GM12878 (cell line): Measurements from ENCODE around the gene LARGE1. TPM values are rescaled to one million over a fixed set of nuclear protein-coding genes. Genes with fewer than 3 reads are reported as not detected.

Experiments
- ATAC-seq: fragments of 200-7000 bp; cut with Tn5 transposase; 3 replicates; pipeline ENCODE4 v1.9.1; 2020; ENCODE audit warnings: mild to moderate bottlenecking, moderate library complexity
- BruUV-seq: library from RNA; stranded (reverse); fragments of 400-500 nt; replicated peaks from 2 replicates; lab custom pipeline; 2021; lab: Mats Ljungman, UMichigan
- CTCF ChIA-PET: fragments of 300-600 bp; sonication (Branson Sonifier 250); formaldehyde crosslinking; extraction: SDS; loops from one replicate; lab custom pipeline; 2021; ENCODE audit warnings: inconsistent platforms; lab: Yijun Ruan, JAX
- POLR2A ChIA-PET: fragments of 350-600 bp; formaldehyde crosslinking; extraction: SDS; loops from one replicate; lab custom pipeline; 2021; ENCODE audit warnings: inconsistent platforms; lab: Charles Lee
- RAD21 ChIA-PET: fragments of 300-600 bp; sonication (Branson Sonifier 250); formaldehyde crosslinking; loops from one replicate; lab custom pipeline; 2023; ENCODE audit warnings: antibody characterized with exemption; ENCODE audit not compliant: unreplicated experiment; lab: Charles Lee
- SMC1A ChIA-PET: fragments of 300-600 bp; sonication (Branson Sonifier 250); formaldehyde crosslinking; loops from one replicate; lab custom pipeline; 2023; ENCODE audit not compliant: unreplicated experiment, uncharacterized antibody; lab: Charles Lee
- DNase-seq: peaks from one replicate; pipeline ENCODE4 v3.0.0-alpha.2; 2011; ENCODE audit warnings: low read depth, low spot score
- FAIRE-seq: peaks from 3 replicates; lab custom pipeline; 2011; peaks lifted over from hg19 to GRCh38; lab: Jason Lieb, UNC
- H2AFZ ChIP-seq: 2 replicates; pipeline ENCODE4 v1.6.0; 2011; ENCODE audit warnings: low read depth, low read length, control low read depth; ENCODE audit not compliant: control insufficient read depth
- H3K27ac ChIP-seq: 2 replicates; pipeline ENCODE4 v1.5.1; 2011; ENCODE audit warnings: control low read depth; ENCODE audit not compliant: control insufficient read depth, insufficient read depth
- H3K27me3 ChIP-seq, 2 experiments: replicated peaks in 1 of 2; 2 replicates each; pipeline versions ENCODE4 v1.6.0 to v1.6.1; 2011; ENCODE audit warnings: low read length in 1 of 2; ENCODE audit not compliant: control insufficient read depth in 2 of 2, insufficient read depth in 2 of 2
- H3K36me3 ChIP-seq, 2 experiments: 2 replicates each; pipeline ENCODE4 v1.5.1; 2011; ENCODE audit warnings: low read length in 1 of 2; ENCODE audit not compliant: control insufficient read depth in 2 of 2, insufficient read depth in 2 of 2
- H3K4me1 ChIP-seq: 2 replicates; pipeline ENCODE4 v1.6.1; 2011; ENCODE audit warnings: mild to moderate bottlenecking, low read length, moderate library complexity, mixed read lengths; ENCODE audit not compliant: control insufficient read depth, insufficient read depth
- H3K4me2 ChIP-seq: 2 replicates; pipeline ENCODE4 v1.6.0; 2011; ENCODE audit warnings: control low read depth; ENCODE audit not compliant: control insufficient read depth, insufficient read depth
- H3K4me3 ChIP-seq: fragments of 200-600 bp; sonication (generic); 2 replicates; pipeline ENCODE4 v1.5.1; 2016
- H3K79me2 ChIP-seq: 2 replicates; pipeline ENCODE4 v1.6.0; 2011; ENCODE audit warnings: low read length; ENCODE audit not compliant: control insufficient read depth, insufficient read depth
- H3K9ac ChIP-seq: 2 replicates; pipeline ENCODE4 v1.8.0; 2011; ENCODE audit warnings: low read length, control low read depth, mixed read lengths; ENCODE audit not compliant: control insufficient read depth, insufficient read depth
- H3K9me3 ChIP-seq: replicated peaks from 3 replicates; pipeline ENCODE4 v1.5.1; 2011; ENCODE audit warnings: mild to moderate bottlenecking, low read length; ENCODE audit not compliant: control insufficient read depth, insufficient read depth
- H4K20me1 ChIP-seq: 2 replicates; pipeline ENCODE4 v1.6.0; 2011; ENCODE audit not compliant: control insufficient read depth, insufficient read depth
- BCL11A ChIP-seq: IDR thresholded peaks from 2 replicates; pipeline ENCODE4 v1.6.1; 2011; ENCODE audit warnings: low read depth, low read length
- BHLHE40 ChIP-seq, 2 experiments: fragments of 450-650 bp in 1 of 2; IDR thresholded peaks; 2 replicates each; pipeline ENCODE4 v1.6.1; 2011 to 2017; ENCODE audit warnings: low read depth in 2 of 2, borderline replicate concordance in 1 of 2, improper control_type of control experiment in 1 of 2, low read length in 1 of 2, mild to moderate bottlenecking in 1 of 2
- CBFB ChIP-seq: IDR thresholded peaks from 2 replicates; pipeline ENCODE4 v1.6.1; 2016; ENCODE audit warnings: antibody characterized with exemption, low read depth
- DPF2 ChIP-seq: fragments of 450-650 bp; IDR thresholded peaks from 2 replicates; pipeline ENCODE4 v1.6.1; 2017; ENCODE audit warnings: mild to moderate bottlenecking
- EED ChIP-seq: sonication (generic); IDR thresholded peaks from 2 replicates; pipeline ENCODE4 v1.6.1; 2016; ENCODE audit warnings: antibody characterized with exemption, low read depth
- GATAD2B ChIP-seq: fragments of 450-650 bp; conservative IDR thresholded peaks from 2 replicates; pipeline ENCODE4 v1.6.1; 2017; ENCODE audit warnings: low read depth, mild to moderate bottlenecking, moderate library complexity
- HDGF ChIP-seq: fragments of 450-650 bp; IDR thresholded peaks from 2 replicates; pipeline ENCODE4 v1.6.1; 2016; ENCODE audit warnings: antibody characterized with exemption
- IKZF1 ChIP-seq: fragments of 450-650 bp; conservative IDR thresholded peaks from 2 replicates; pipeline ENCODE4 v1.6.1; 2017; ENCODE audit warnings: antibody characterized with exemption, mild to moderate bottlenecking
- IKZF2 ChIP-seq, 2 experiments: fragments of 450-650 bp; IDR thresholded peaks; 2 replicates each; pipeline ENCODE4 v1.6.1; 2017; ENCODE audit warnings: mild to moderate bottlenecking in 2 of 2, moderate library complexity in 2 of 2
- JUNB ChIP-seq: IDR thresholded peaks from 2 replicates; pipeline ENCODE4 v1.6.1; 2016; ENCODE audit warnings: antibody characterized with exemption, mild to moderate bottlenecking
- MTA2 ChIP-seq: fragments of 450-650 bp; IDR thresholded peaks from 2 replicates; pipeline ENCODE4 v1.6.1; 2016; ENCODE audit warnings: low read depth, mild to moderate bottlenecking, moderate library complexity
- POU2F2 ChIP-seq: IDR thresholded peaks from 3 replicates; pipeline ENCODE4 v1.6.1; 2011; ENCODE audit warnings: low read depth, mild to moderate bottlenecking, low read length, borderline replicate concordance
- RB1 ChIP-seq: fragments of 450-650 bp; formaldehyde crosslinking; IDR thresholded peaks from 2 replicates; pipeline ENCODE4 v1.6.1; 2017; ENCODE audit warnings: mild to moderate bottlenecking, borderline replicate concordance
- RBBP5 ChIP-seq: fragments of 200-600 bp; sonication (generic); conservative IDR thresholded peaks from 2 replicates; pipeline ENCODE4 v1.6.1; 2016
- RUNX3 ChIP-seq: IDR thresholded peaks from 2 replicates; pipeline ENCODE4 v1.6.1; 2012; ENCODE audit warnings: low read length, inconsistent platforms
- ZBTB4 ChIP-seq: fragments of 450-650 bp; formaldehyde crosslinking; IDR thresholded peaks from 2 replicates; pipeline ENCODE4 v1.4.0; 2022; ENCODE audit warnings: mild to moderate bottlenecking, moderate library complexity
- WGBS: methylation state at CpG from one replicate; pipeline ENCODE4 v1.1.6; 2016; ENCODE audit warnings: low lambda C conversion rate; ENCODE audit not compliant: insufficient replicate concordance, insufficient coverage; ENCODE audit errors: missing lambda C conversion rate; 5-methylcytosine and 5-hydroxymethylcytosine counted together
- in situ Hi-C: fragments of 300-500 bp; cut with MboI; formaldehyde crosslinking; loops from 9 replicates; pipeline ENCODE4 v1.14.3; 2018; ENCODE audit warnings: mixed read lengths
- intact Hi-C: fragments of 100-400 bp; cut with micrococcal nuclease; formaldehyde crosslinking; loops from one replicate; pipeline ENCODE4 v1.14.2; 2022; ENCODE audit not compliant: unreplicated experiment
- polyA plus RNA-seq, 11 experiments: library from polyadenylated mRNA; depleted of rRNA in 4 of 11; unstranded in 6 of 11; stranded (reverse) in 5 of 11; fragments of >200 nt; fragmentation: Nextera tagmentation in 4 of 11; fragmentation: Illumina TruSeq in 1 of 11; extraction: Ambion mirVana in 4 of 11; extraction: Trizol in 1 of 11; gene quantifications; 1 replicate in 1 of 11; 2 replicates in 10 of 11; pipeline versions ENCODE4 v1.2.1 to v1.2.3, GENCODE V29; 2011 to 2016; ENCODE audit warnings: inconsistent platforms in 2 of 11, missing spikeins in 2 of 11, low read depth in 1 of 11
- total RNA-seq, 4 experiments: library from RNA; depleted of rRNA in 3 of 4; stranded (reverse); fragments of >200 nt in 3 of 4; fragmentation: Illumina TruSeq in 1 of 4; extraction: Trizol in 1 of 4; gene quantifications; 2 replicates each; pipeline versions ENCODE4 v1.2.1 to v1.2.3, GENCODE V29; 2013 to 2021

Gene LARGE1
- total and polyA plus RNA-seq, 10 of the 15 experiments (the other 5 are each of a cell fraction or from before 2014, with no cell fraction given): 3.2 to 41.4 (median 17.3) TPM

- 0 out of 2 replicates have a peak overlapping the region, but pooled peaks have one; percentile 1 for H3K4me2 ChIP-seq
- H4K20me1 ChIP-seq: no peaks in the 10 kb centered on the region
- in situ Hi-C loops (no loop called here), intact Hi-C loops (no loop called here)
- RAD21 ChIA-PET: no interaction called here
- no peak overlapping the region for H3K27ac ChIP-seq
- H3K9me3 ChIP-seq: no peaks in the 10 kb centered on the region; the same call in 2 of the 3 replicates
- 0 out of 2 replicates have a peak, but pooled peaks have one; percentile 73 for TF ChIP-seq CBFB
- peak; percentile 82; the same call in 1 of the 2 replicates for TF ChIP-seq EED
- peak in 1 of 2 experiments; percentile 25; a peak in 1 of 4 replicates for TF ChIP-seq BHLHE40 (IDR thresholded peaks at IDR 0.05; ENCODE audit: borderline replicate concordance in 1 of 2, low read depth in 2 of 2, low read length in 1 of 2)
- no peak for TF ChIP-seq GATAD2B
- TF ChIP-seq POU2F2: no peak
- TF ChIP-seq BCL11A: peak; percentile 45; the same call in 1 of the 2 replicates
- TF ChIP-seq ZBTB4: no peak
- TF ChIP-seq RBBP5: no peak
- TF ChIP-seq JUNB: peak; percentile 67
- TF ChIP-seq RB1: no peak
- TF ChIP-seq RUNX3: peak; percentile 94
- TF ChIP-seq IKZF2 (IDR thresholded peaks at IDR 0.05): peak; percentile 33 to 67; a peak in 3 of 4 replicates
- TF ChIP-seq MTA2: peak; percentile 76; the same call in 1 of the 2 replicates
- TF ChIP-seq DPF2: 0 out of 2 replicates have a peak, but pooled peaks have one; percentile 51
- no peak for TF ChIP-seq HDGF
- peak; percentile 52; the same call in 1 of the 2 replicates for TF ChIP-seq IKZF1
- no peak overlapping the region for H3K4me3 ChIP-seq
- peak; percentile 40 for DNase-seq
- no peak overlapping the region for H3K9ac ChIP-seq
- FAIRE-seq: no peak
- POLR2A ChIA-PET: no interaction called here
- H3K4me1 ChIP-seq: peaks cover 12% of the 10 kb centered on the region
- H3K79me2 ChIP-seq: peaks cover 16% of the 10 kb centered on the region
- no peaks in the 10 kb centered on the region for H3K27me3 ChIP-seq
- ATAC-seq: peak; percentile 96
- no TSS peak for BruUV-seq
- CTCF ChIA-PET: no interaction called here
- no peaks in the 10 kb centered on the region for H3K36me3 ChIP-seq
- WGBS: 9% methylated on average over 6 of the region's 6 CpGs
- SMC1A ChIA-PET: no interaction called here
- no peak overlapping the region for H2AFZ ChIP-seq
Observed at GRCh38 chr22:33883561-33883960, 36.7 kb downstream of the LARGE1 start.
